MG63 (cell line): ENCODE data around the gene MPZL1. TPM values are rescaled to one million over a fixed set of nuclear protein-coding genes. Genes with fewer than 3 reads are reported as not detected.
"Not testable (repeated sequence)": the region's sequence is repeated elsewhere in the genome, so short reads cannot be mapped to it uniquely, and the experiment has no call there.

ENCODE experiments used
- DNase-seq: peaks from one replicate; pipeline ENCODE4 v3.0.0-alpha.2; 2020
- H3K27me3 ChIP-seq: fragments of 250-450 bp; sonication (Bioruptor Pico); 2 replicates; pipeline ENCODE4 v1.5.1; 2020; ENCODE audit warnings: mild to moderate bottlenecking, moderate library complexity
- H3K36me3 ChIP-seq: fragments of 250-450 bp; sonication (Bioruptor Pico); 2 replicates; pipeline ENCODE4 v1.5.1; 2020; ENCODE audit warnings: mild to moderate bottlenecking, moderate library complexity
- H3K4me3 ChIP-seq: fragments of 250-450 bp; sonication (Bioruptor Pico); 2 replicates; pipeline ENCODE4 v1.5.1; 2020; ENCODE audit warnings: mild to moderate bottlenecking, moderate library complexity
- H3K9me3 ChIP-seq: fragments of 250-450 bp; sonication (Bioruptor Pico); 2 replicates; pipeline ENCODE4 v1.5.1; 2020; ENCODE audit warnings: mild to moderate bottlenecking, moderate library complexity
- total RNA-seq: library from RNA; depleted of rRNA; stranded (reverse); fragments of >200 nt; shearing (Covaris generic); gene quantifications from 2 replicates; pipeline ENCODE4 v1.2.3, GENCODE V29; 2014; ENCODE audit warnings: low replicate concordance; rRNA removed

Gene MPZL1
- total RNA-seq, 1 experiment from 2014 or later, result 126 TPM

GRCh38 chr1:167824163-167824794 lies 102.5 kb downstream of the MPZL1 start:
- no peak overlapping the region for H3K4me3 ChIP-seq
- H3K9me3 ChIP-seq, result no peaks in the 10 kb centered on the region
- no peaks in the 10 kb centered on the region for H3K27me3 ChIP-seq
- H3K36me3 ChIP-seq, result no peaks in the 10 kb centered on the region
- DNase-seq, result no peak

GRCh38 chr1:167825419-167826079 lies 103.8 kb downstream of the MPZL1 start:
- H3K9me3 ChIP-seq, result no peaks in the 10 kb centered on the region
- H3K27me3 ChIP-seq, result no peaks in the 10 kb centered on the region
- no peak overlapping the region for H3K4me3 ChIP-seq
- H3K36me3 ChIP-seq, result no peaks in the 10 kb centered on the region
- no peak for DNase-seq

- no peak for DNase-seq
- H3K4me3 ChIP-seq, result no peak overlapping the region
- H3K27me3 ChIP-seq, result no peaks in the 10 kb centered on the region
- no peaks in the 10 kb centered on the region for H3K36me3 ChIP-seq
- no peaks in the 10 kb centered on the region for H3K9me3 ChIP-seq
Observed at GRCh38 chr1:167826127-167826526, 104.3 kb downstream of the MPZL1 start.

- Histone ChIP-seq H3K4me3 (no peak overlapping the region), H3K27me3 (no peaks in the 10 kb centered on the region), H3K36me3 (no peaks in the 10 kb centered on the region), H3K9me3 (no peaks in the 10 kb centered on the region)
- no peak for DNase-seq
Observed at GRCh38 chr1:167829868-167830267, 108.1 kb downstream of the MPZL1 start.

- DNase-seq, H3K4me3 ChIP-seq, H3K9me3 ChIP-seq: not testable (repeated sequence)
Observed at GRCh38 chr1:167830668-167831067, 108.9 kb downstream of the MPZL1 start.

GRCh38 chr1:167832693-167833092 lies 110.9 kb downstream of the MPZL1 start:
- no peaks in the 10 kb centered on the region for H3K9me3 ChIP-seq
- no peaks in the 10 kb centered on the region for H3K36me3 ChIP-seq
- DNase-seq, result no peak
- no peaks in the 10 kb centered on the region for H3K27me3 ChIP-seq
- no peak overlapping the region for H3K4me3 ChIP-seq

More at GRCh38 chr1:167830668-167831067, 108.9 kb downstream of the MPZL1 start:
- not testable (repeated sequence) for H3K27me3 ChIP-seq, H3K36me3 ChIP-seq

- no peaks in the 10 kb centered on the region for H3K9me3 ChIP-seq
- H3K27me3 ChIP-seq, result no peaks in the 10 kb centered on the region
- H3K4me3 ChIP-seq, result no peak overlapping the region
- DNase-seq, result no peak
- H3K36me3 ChIP-seq, result no peaks in the 10 kb centered on the region
Observed at GRCh38 chr1:167833904-167834303, 112.1 kb downstream of the MPZL1 start.

GRCh38 chr1:167836197-167836596 lies 114.4 kb downstream of the MPZL1 start:
- DNase-seq, result no peak
- H3K27me3 ChIP-seq, result no peaks in the 10 kb centered on the region
- H3K4me3 ChIP-seq, result no peak overlapping the region
- H3K36me3 ChIP-seq, result no peaks in the 10 kb centered on the region
- H3K9me3 ChIP-seq, result no peaks in the 10 kb centered on the region

GRCh38 chr1:167837326-167837725 lies 115.5 kb downstream of the MPZL1 start:
- no peaks in the 10 kb centered on the region for H3K9me3 ChIP-seq
- no peaks in the 10 kb centered on the region for H3K36me3 ChIP-seq

GRCh38 chr1:167839009-167839408 lies 117.2 kb downstream of the MPZL1 start:
- Histone ChIP-seq H3K36me3 (no peaks in the 10 kb centered on the region), H3K4me3 (no peak overlapping the region), H3K27me3 (no peaks in the 10 kb centered on the region), H3K9me3 (no peaks in the 10 kb centered on the region)
- DNase-seq, result no peak

More at GRCh38 chr1:167837326-167837725, 115.5 kb downstream of the MPZL1 start:
- Histone ChIP-seq H3K4me3 (no peak overlapping the region), H3K27me3 (no peaks in the 10 kb centered on the region)
- no peak for DNase-seq

Other genes starting within 250 kb of the MPZL1 start
- gene CD247, start 203.5 kb upstream of the MPZL1 start, total RNA-seq, result 2.5 TPM in 1 of 2 replicates, not detected in the other
- gene CREG1, start 168.2 kb upstream of the MPZL1 start, total RNA-seq, result 60.7 and 65.3 TPM in 2 replicates
- gene RCSD1, start 91.8 kb upstream of the MPZL1 start, total RNA-seq, result not detected in 2 replicates
- gene ADCY10, start 192.2 kb downstream of the MPZL1 start, total RNA-seq, result 0.13 TPM in 1 of 2 replicates, not detected in the other
- 70.1 and 99.3 TPM in 2 replicates for gene DCAF6, start 214.7 kb downstream of the MPZL1 start, total RNA-seq
- 165 and 172 TPM in 2 replicates for gene MPC2, start 215.1 kb downstream of the MPZL1 start, total RNA-seq